Transverse colon (tissue), 4 donors: ENCODE data around the gene SUGCT.

Source experiments
- CTCF ChIP-seq, 5 experiments: fragments of 200-600 bp in 3 of 5; fragments of 450-650 bp in 2 of 5; sonication (generic) in 3 of 5; IDR thresholded peaks; 1 replicate in 2 of 5; 2 replicates in 3 of 5; pipeline ENCODE4 v1.5.1; 2016 to 2017; ENCODE audit warnings: antibody characterized with exemption in 5 of 5, inconsistent platforms in 3 of 5, mild to moderate bottlenecking in 2 of 5, moderate library complexity in 1 of 5
- POLR2A ChIP-seq: fragments of 450-650 bp; IDR thresholded peaks from one replicate; pipeline ENCODE4 v1.6.1; 2016; ENCODE audit warnings: antibody characterized with exemption, mild to moderate bottlenecking, moderate library complexity
- POLR2AphosphoS5 ChIP-seq, 3 donors: sonication (generic); formaldehyde crosslinking; IDR thresholded peaks; one replicate each; pipeline ENCODE4 v1.6.1; 2016; ENCODE audit warnings: antibody characterized with exemption in 3 of 3

DNA sequence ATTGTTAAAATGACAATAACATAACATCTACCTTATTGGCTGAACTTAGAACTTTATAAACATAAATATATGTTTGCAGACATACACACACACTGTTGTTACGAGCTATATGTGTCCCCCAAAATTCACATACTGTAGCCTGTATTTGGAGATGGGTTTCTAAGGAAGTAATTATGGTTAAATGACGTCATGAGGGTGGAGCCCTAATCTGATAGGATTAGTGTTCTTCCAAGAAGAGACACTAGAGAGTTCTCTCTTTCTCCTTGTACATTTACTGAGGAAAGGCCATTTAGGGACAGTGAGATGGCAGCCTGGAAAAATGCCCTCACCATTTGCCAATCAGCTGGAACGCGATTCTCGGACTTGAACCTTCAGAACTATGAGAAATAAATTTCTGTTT, 211.7 kb downstream of the SUGCT start:
- TF ChIP-seq CTCF (IDR thresholded peaks at IDR 0.05) (no peak), POLR2A (no peak), POLR2AphosphoS5 (IDR thresholded peaks at IDR 0.05) (no peak)
